Skin of body (tissue), 2 donors: ENCODE results near the gene RC3H2. TPM values are rescaled to one million over a fixed set of nuclear protein-coding genes. Genes with fewer than 3 reads are reported as not detected.
"Not testable (repeated sequence)": the region's sequence is repeated elsewhere in the genome, so short reads cannot be mapped to it uniquely, and the experiment has no call there.

Source experiments
- DNase-seq: peaks from one replicate; lab custom pipeline; 2025; lab: John Stamatoyannopoulos, UW
- total RNA-seq: library from RNA; depleted of rRNA; stranded (reverse); fragments of >200 nt; gene quantifications from one replicate; pipeline ENCODE4 v1.2.3, GENCODE V29; 2014

Gene RC3H2
- total RNA-seq, 1 donor from 2014 or later = 39.3 TPM

DNA sequence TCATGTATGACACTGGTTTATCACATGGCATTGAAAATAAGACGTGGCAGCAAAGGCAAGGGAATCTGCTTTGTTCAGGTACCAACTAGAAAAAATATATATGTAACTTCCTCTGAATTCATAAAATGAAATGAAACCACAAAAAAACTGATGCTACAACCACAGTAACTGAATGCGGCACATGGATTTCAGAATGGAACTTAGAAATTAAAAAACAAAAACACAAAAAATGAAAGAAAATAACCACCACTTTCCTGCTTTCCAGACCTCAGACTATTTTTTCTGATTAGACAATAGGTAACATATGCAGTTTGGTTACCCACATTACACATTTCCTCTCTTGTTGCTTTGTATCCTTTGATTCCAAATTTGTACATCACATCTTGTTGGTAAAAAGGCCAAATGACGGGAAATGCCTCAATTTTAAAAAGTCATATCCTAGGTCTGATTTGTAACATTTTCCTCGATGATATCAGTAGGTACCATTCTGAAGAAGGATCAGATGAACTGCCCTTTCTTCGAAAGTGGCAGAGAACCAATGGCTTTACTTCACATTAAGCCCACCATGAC, 58.7 kb downstream of the RC3H2 start:
- no peak for DNase-seq

DNA sequence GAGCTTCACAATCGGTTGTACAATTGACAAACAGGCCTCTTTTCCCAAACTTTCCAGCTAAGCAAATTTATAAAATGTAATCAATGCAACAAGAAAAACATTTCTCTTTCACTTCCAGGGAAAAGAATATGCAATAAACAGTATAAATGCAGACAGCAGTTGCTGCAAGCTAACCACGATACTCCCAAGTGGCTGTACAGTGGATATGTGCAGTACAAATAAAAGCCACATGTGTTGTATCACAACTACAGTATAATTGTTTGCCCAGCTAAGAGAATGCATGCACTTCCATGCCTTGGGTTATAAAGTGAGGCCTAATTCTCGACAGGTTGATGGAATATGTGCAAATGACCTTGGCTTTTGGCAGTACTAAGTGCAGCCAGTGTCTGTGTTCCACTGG, 60.0 kb downstream of the RC3H2 start:
- DNase-seq = peak; percentile 29

DNA sequence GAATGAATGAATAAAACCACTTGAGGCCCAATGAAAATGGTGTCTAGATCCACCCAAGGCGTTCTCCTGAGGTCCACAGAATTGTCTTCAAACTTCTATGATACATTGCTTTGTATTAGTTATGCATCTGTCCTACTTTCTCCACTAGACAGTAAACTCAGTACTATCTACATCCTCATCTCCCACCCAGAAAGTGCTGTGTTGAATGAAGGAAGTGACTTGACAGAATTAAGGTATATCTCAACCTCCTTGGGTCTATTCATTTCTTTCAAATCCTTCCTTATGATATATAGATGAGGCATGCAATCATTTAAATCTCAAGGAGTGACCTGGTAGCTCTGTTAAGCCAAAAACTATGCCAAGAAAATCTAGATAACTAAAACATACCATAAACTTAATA, 61.0 kb downstream of the RC3H2 start:
- no peak for DNase-seq

GRCh38 chr9:122841501-122841900, 63.7 kb downstream of the RC3H2 start:
- DNase-seq = no peak

DNA sequence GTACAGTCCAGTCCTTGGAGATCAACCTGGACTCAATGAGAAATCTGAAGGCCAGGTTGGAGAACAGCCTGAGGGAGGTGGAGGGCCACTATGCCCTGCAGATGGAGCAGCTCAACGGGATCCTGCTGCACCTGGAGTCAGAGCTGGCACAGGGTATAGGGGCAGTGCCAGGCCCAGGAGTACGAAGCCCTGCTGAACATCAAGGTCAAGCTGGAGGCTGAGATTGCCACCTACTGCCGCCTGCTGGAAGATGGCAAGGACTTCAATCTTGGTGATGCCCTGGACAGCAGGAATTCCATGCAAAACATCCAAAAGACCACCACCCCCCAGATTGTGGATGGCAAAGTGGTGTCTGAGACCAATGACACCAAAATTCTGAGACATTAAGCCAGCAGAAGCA, 66.7 kb downstream of the RC3H2 start:
- not testable (repeated sequence) for DNase-seq

- DNase-seq = no peak
These were observed 67.8 kb downstream of the RC3H2 start for GRCh38 chr9:122837266-122837850.

- no peak for DNase-seq
These were observed 69.8 kb downstream of the RC3H2 start for GRCh38 chr9:122835313-122835731.

DNA sequence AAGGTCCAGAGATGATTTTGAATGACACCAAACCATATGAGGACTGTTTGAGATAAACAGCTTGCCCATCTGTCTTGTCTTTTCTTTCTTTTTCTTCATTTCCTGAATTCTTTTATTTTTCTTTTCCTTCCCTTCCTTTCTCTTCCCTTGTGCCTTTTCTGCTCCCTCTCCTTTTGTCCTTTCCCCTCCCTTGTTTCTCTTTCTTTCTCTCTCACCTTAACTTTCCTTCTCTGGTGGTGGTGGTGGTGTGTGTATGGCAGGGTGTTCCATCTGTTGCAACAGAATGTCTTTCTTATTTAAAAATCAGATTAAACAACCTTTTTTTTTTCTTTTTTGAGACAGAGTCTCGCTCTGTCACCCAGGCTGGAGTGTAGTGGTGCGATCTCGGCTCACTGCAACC, 73.0 kb downstream of the RC3H2 start:
- no peak for DNase-seq

DNA sequence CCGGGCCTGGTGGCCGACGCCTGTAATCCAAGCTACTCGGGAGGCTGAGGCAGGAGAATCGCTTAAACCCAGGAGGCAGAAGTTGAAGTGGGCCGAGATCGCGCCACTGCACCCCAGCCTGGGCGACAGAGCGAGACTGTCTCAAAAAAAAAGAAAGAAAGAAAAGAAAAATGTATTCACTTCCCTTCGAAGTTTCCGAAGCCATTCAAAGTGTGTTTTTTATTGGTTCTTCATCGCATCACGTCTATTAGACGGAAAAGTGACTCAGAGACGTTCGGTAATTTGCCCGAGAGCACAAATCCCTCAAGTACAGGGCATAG, 76.2 kb downstream of the RC3H2 start:
- DNase-seq = not testable (repeated sequence)

DNA sequence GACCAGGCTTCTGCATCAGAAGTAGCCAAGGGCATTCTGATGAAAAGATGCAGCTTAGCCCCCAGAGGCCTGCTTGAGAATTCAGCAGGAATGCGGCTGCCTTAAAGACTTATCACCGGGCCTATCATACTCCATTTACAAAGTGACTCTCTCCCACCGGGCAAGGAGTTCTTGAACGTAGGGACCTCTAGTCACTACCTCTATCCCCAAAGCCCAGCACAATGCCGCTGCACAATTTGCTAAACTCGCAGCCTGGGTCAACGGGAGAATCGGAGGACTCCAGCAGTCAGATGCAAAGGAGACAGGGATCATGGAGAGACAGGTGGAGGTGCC, 77.4 kb downstream of the RC3H2 start:
- DNase-seq = no peak

- no peak for DNase-seq
These were observed 82.2 kb downstream of the RC3H2 start for GRCh38 chr9:122822938-122823337.

GRCh38 chr9:122822056-122822455, 83.1 kb downstream of the RC3H2 start:
- DNase-seq = no peak

GRCh38 chr9:122821278-122821943, 83.7 kb downstream of the RC3H2 start:
- no peak for DNase-seq

DNA sequence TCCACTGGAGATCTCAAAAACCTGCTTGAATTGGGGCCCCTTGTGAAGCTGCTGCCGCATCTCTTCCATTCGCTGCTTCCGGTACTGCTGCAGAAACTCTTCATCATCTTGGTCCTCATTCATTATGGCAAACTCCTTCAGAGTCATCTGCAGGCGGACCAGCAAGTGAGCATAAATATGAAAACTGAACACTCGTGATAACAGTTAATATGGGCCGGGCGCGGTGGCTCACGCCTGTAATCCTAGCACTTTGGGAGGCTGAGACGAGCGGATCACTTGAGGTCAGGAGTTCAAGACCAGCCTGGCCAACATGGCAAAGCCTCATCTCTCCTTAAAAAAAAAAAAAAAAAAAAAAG, 84.7 kb downstream of the RC3H2 start:
- DNase-seq = no peak

- no peak for DNase-seq
These were observed 85.2 kb downstream of the RC3H2 start for GRCh38 chr9:122819791-122820489.

DNA sequence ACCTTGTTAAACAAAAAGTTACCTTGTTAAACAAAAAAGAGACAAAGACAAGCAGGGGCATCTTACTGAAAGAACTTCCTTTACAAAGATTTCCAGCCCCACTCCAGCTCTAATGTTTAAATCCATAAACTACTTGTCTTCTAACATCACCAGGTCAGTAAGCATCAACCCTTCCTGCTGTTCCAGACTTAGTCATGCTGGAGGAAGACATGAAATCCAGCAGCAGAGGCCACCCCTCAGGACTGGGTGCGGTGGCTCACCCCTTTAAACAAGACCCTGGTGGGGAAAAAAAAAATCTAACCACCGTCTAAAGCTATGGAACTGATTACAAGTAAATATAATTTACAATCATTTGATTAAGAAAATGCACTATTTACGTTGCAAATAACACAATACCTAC, 85.8 kb downstream of the RC3H2 start:
- DNase-seq = no peak

DNA sequence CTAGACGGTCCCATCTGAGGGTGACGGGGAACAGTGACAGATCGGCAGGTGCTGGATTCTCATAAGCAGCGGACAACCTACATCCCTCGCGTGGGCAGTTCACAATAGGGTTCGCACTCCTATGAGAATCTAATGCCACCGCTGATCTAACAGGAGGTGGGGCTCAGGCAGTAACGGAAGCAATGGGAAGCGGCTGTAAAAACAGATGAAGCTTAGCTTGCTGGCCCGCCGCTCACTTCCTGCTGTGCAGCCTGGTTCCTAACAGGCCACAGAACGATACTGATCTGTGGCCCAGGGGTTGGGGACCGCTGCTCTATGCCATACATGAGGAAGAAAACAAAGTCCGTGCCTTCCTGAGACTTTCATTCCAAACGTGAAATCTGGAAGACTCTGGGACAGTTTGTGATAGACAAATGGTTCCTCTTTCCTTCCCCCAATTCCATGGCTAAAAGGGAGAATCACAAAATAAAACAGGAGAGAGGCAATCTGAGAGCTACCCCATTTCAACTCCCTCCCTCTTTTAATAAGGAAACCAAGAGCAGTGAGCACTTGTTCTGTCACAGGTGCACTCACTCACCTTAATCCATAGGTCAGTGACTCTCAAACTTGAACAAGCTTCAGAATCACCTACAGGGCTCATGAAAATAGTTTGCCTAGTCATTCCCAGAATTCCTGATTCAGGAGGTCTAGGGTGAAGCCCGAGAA, 88.8 kb downstream of the RC3H2 start:
- DNase-seq = no peak

- no peak for DNase-seq
These were observed 89.6 kb downstream of the RC3H2 start for GRCh38 chr9:122815544-122815943.

DNA sequence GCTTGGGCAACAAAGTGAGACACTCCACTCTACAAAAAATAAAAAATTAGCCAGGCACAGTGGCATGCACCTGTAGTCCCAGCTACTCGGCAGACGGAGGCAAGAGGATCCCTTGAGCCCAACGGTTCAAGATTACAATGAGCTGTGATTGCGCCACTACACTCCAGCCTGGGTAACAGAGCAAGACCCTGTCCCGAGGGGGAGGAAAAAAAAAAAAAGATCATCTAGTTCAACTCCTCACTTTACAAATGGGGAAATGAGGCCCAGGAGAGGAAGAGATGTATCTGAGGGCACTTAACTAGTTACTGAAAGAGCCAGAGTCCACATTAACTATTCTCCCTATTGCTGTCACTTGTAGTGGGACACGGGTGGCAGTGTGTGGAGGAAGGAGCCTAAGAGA, 90.6 kb downstream of the RC3H2 start:
- DNase-seq = no peak

DNA sequence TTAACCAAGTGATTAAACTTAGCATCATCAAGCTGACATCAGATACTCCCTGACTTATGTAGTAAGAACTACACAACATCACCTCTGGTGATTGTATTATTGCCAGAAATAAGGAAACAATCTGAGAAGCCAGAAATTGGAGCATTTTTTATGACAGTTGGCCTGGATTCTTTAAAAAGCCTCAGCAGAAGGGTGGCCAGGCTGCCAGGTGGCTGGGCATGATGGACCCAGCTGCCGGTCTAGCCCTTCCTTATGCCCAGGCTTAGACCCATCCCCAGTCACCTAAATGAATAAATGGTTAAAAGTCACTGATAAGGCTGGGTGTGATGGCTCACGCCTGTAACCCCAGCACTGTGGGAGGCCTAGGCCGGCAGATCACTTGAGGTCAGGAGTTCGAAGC, 92.4 kb downstream of the RC3H2 start:
- DNase-seq = no peak

DNA sequence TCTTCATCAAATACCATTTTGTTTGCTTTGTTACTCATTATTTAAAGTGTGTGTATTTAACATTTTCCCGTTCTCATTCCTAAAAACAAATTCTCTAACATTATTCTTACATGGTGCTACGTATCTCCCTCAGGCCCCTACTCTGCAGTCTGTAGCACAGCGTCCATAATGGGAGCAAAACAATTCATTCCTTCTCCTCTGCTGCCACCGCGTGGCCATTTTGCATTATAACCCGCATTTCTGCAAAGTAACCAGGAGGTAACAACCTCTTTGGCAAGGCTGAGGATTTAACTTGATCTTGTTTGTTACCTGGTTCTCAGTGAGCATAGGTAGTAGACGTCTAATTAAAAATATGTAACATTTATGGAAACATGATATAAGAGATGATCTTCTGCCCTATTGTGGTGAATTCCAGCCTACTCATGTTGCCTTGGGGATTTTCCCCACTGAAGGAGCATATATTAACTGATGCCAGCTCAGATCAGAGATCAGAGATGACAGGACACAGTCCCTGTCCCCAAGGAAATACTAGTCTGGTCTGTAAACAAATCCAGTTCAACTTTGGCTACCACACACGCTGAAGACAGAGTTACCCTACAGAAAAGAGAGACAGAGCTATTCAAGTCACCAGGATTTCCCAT, 94.7 kb downstream of the RC3H2 start:
- peak; percentile 60 for DNase-seq

DNA sequence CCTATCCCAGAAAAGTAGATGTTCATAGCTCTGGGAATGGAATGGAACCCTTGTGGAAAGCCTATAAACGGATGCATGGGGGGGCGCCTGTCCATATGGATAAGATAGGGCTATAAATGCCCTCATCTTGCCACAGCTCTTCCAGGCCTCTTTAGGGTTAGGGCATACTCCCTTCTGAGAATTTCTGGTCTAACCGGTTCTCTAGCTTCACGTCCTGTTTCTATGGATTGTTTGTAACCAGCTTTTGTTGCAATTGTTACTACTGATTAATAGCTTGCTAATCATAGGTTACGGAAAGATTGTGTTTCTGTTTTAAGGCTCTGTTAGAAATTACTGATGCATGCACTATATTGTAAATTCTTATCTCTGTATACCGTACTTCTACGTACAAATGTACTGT, 95.9 kb downstream of the RC3H2 start:
- not testable (repeated sequence) for DNase-seq
